ENCODE measurements around the gene VMP1. TPM values are rescaled to one million over a fixed set of nuclear protein-coding genes. Genes with fewer than 3 reads are reported as not detected.

The VMP1 gene
- total and polyA plus RNA-seq, 2 experiments from 2014 or later, result 134 to 216 TPM

- H3K36me3 ChIP-seq (ENCODE audit: low read depth), result no peaks in the 10 kb centered on the region; the same call in 1 of the 2 replicates
- H3K27ac ChIP-seq, result peak overlapping the region; percentile 73
- H3K27me3 ChIP-seq (replicated peaks; ENCODE audit: insufficient read depth), result no peaks in the 10 kb centered on the region
- TF ChIP-seq EZH2 (IDR thresholded peaks at IDR 0.05; ENCODE audit: insufficient read depth, poor library complexity, severe bottlenecking) (no peak), EZH2phosphoT487 (IDR thresholded peaks at IDR 0.05; ENCODE audit: insufficient read depth, low read depth) (no peak)
- no peaks in the 10 kb centered on the region for H3K9me2 ChIP-seq (ENCODE audit: insufficient read depth)
- no peaks in the 10 kb centered on the region for H4K20me1 ChIP-seq (ENCODE audit: insufficient read depth)
- H3K4me1 ChIP-seq (ENCODE audit: insufficient read depth), result peaks cover 60% of the 10 kb centered on the region
- no peak overlapping the region for H3K4me3 ChIP-seq
- WGBS, 2 experiments (ENCODE audit: low coverage in 1 of 2, low lambda C conversion rate in 2 of 2, missing lambda C conversion rate in 2 of 2), result 17 to 24% methylated on average over 1 of the region's 1 CpG
- H3K9me3 ChIP-seq (ENCODE audit: low read depth), result no peaks in the 10 kb centered on the region
- peaks cover 42% of the 10 kb centered on the region for H3F3A ChIP-seq (ENCODE audit: insufficient read depth)
- H3K9ac ChIP-seq, result peak overlapping the region; percentile 27; the same call in 1 of the 2 replicates
- H3K79me2 ChIP-seq (ENCODE audit: insufficient read depth), result peaks cover 42% of the 10 kb centered on the region
- in situ Hi-C loops (cut with MboI), result no loop called here
- DNase-seq, result no peak
- H2AFZ ChIP-seq, result no peak overlapping the region
- peak overlapping the region; percentile 70 for H3K4me2 ChIP-seq (ENCODE audit: unreplicated experiment)
Measured at GRCh38 chr17:59811209-59811608, 103.8 kb downstream of the VMP1 start.

GRCh38 chr17:59812139-59812538, 104.7 kb downstream of the VMP1 start:
- no peak for DNase-seq
- peaks cover 33% of the 10 kb centered on the region for H3K79me2 ChIP-seq (ENCODE audit: insufficient read depth)
- peak overlapping the region; percentile 73; the same call in 1 of the 2 replicates for H3K27ac ChIP-seq
- H3F3A ChIP-seq (ENCODE audit: insufficient read depth), result peaks cover 42% of the 10 kb centered on the region
- no peaks in the 10 kb centered on the region for H3K9me2 ChIP-seq (ENCODE audit: insufficient read depth)
- peaks cover 53% of the 10 kb centered on the region for H3K4me1 ChIP-seq (ENCODE audit: insufficient read depth)
- H2AFZ ChIP-seq, result no peak overlapping the region
- WGBS, 2 experiments (ENCODE audit: low coverage in 1 of 2, low lambda C conversion rate in 2 of 2, missing lambda C conversion rate in 2 of 2), result 88 to 89% methylated on average over 3 of the region's 3 CpGs
- no peaks in the 10 kb centered on the region for H3K27me3 ChIP-seq (replicated peaks; ENCODE audit: insufficient read depth)
- no peak overlapping the region for H3K4me2 ChIP-seq (ENCODE audit: unreplicated experiment)
- no peaks in the 10 kb centered on the region for H4K20me1 ChIP-seq (ENCODE audit: insufficient read depth)
- no peak overlapping the region for H3K9ac ChIP-seq
- in situ Hi-C loops (cut with MboI), result no loop called here
- H3K36me3 ChIP-seq (ENCODE audit: low read depth), result no peaks in the 10 kb centered on the region; the same call in 1 of the 2 replicates
- no peaks in the 10 kb centered on the region for H3K9me3 ChIP-seq (ENCODE audit: low read depth)
- H3K4me3 ChIP-seq, result no peak overlapping the region
- TF ChIP-seq EZH2phosphoT487 (IDR thresholded peaks at IDR 0.05; ENCODE audit: insufficient read depth, low read depth) (no peak), EZH2 (IDR thresholded peaks at IDR 0.05; ENCODE audit: insufficient read depth, poor library complexity, severe bottlenecking) (no peak)

GRCh38 chr17:59814276-59814675, 106.8 kb downstream of the VMP1 start:
- no peak overlapping the region for H2AFZ ChIP-seq
- H3K4me2 ChIP-seq (ENCODE audit: unreplicated experiment), result no peak overlapping the region
- H4K20me1 ChIP-seq (ENCODE audit: insufficient read depth), result no peaks in the 10 kb centered on the region
- H3F3A ChIP-seq (ENCODE audit: insufficient read depth), result peaks cover 25% of the 10 kb centered on the region
- 93 to 100% methylated on average over 1 of the region's 1 CpG for WGBS, 2 experiments (ENCODE audit: low coverage in 1 of 2, low lambda C conversion rate in 2 of 2, missing lambda C conversion rate in 2 of 2)
- no peaks in the 10 kb centered on the region for H3K9me2 ChIP-seq (ENCODE audit: insufficient read depth)
- DNase-seq, result no peak
- no peaks in the 10 kb centered on the region for H3K9me3 ChIP-seq (ENCODE audit: low read depth)
- H3K4me1 ChIP-seq (ENCODE audit: insufficient read depth), result peaks cover 33% of the 10 kb centered on the region
- peaks cover 29% of the 10 kb centered on the region for H3K79me2 ChIP-seq (ENCODE audit: insufficient read depth)
- no peaks in the 10 kb centered on the region for H3K27me3 ChIP-seq (replicated peaks; ENCODE audit: insufficient read depth)
- no peak overlapping the region for H3K9ac ChIP-seq
- no peaks in the 10 kb centered on the region; the same call in 1 of the 2 replicates for H3K36me3 ChIP-seq (ENCODE audit: low read depth)
- TF ChIP-seq EZH2 (IDR thresholded peaks at IDR 0.05; ENCODE audit: insufficient read depth, poor library complexity, severe bottlenecking) (no peak), EZH2phosphoT487 (IDR thresholded peaks at IDR 0.05; ENCODE audit: insufficient read depth, low read depth) (no peak)
- in situ Hi-C loops (cut with MboI), result no loop called here
- no peak overlapping the region for H3K27ac ChIP-seq
- no peak overlapping the region for H3K4me3 ChIP-seq

- no peaks in the 10 kb centered on the region for H3K9me2 ChIP-seq (ENCODE audit: insufficient read depth)
- peaks cover 23% of the 10 kb centered on the region for H3F3A ChIP-seq (ENCODE audit: insufficient read depth)
- no peaks in the 10 kb centered on the region; the same call in 1 of the 2 replicates for H3K36me3 ChIP-seq (ENCODE audit: low read depth)
- H3K9me3 ChIP-seq (ENCODE audit: low read depth), result no peaks in the 10 kb centered on the region
- WGBS, 2 experiments (ENCODE audit: low coverage in 1 of 2, low lambda C conversion rate in 2 of 2, missing lambda C conversion rate in 2 of 2), result 80 to 88% methylated on average over 3 of the region's 3 CpGs
- H4K20me1 ChIP-seq (ENCODE audit: insufficient read depth), result no peaks in the 10 kb centered on the region
- no peak overlapping the region for H3K9ac ChIP-seq
- no peak overlapping the region for H3K4me2 ChIP-seq (ENCODE audit: unreplicated experiment)
- TF ChIP-seq EZH2 (IDR thresholded peaks at IDR 0.05; ENCODE audit: insufficient read depth, poor library complexity, severe bottlenecking) (no peak), EZH2phosphoT487 (IDR thresholded peaks at IDR 0.05; ENCODE audit: insufficient read depth, low read depth) (no peak)
- no peak overlapping the region for H3K27ac ChIP-seq
- no peaks in the 10 kb centered on the region for H3K27me3 ChIP-seq (replicated peaks; ENCODE audit: insufficient read depth)
- no peak for DNase-seq
- in situ Hi-C loops (cut with MboI), result no loop called here
- H2AFZ ChIP-seq, result no peak overlapping the region
- peaks cover 27% of the 10 kb centered on the region for H3K79me2 ChIP-seq (ENCODE audit: insufficient read depth)
- no peak overlapping the region for H3K4me3 ChIP-seq
- peaks cover 32% of the 10 kb centered on the region for H3K4me1 ChIP-seq (ENCODE audit: insufficient read depth)
Measured at GRCh38 chr17:59814685-59815084, 107.2 kb downstream of the VMP1 start.
